ENCODE results near the gene GRIN2B.

GRIN2B gene

GRCh38 chr12:13980538-13981295 lies 685 bp downstream of the GRIN2B start:
- H3K4me3 ChIP-seq (ENCODE audit: low read depth in 1 of 2, low read length in 2 of 2): peak overlapping the region; percentile 34 to 60
- H3K27ac ChIP-seq (ENCODE audit: low read depth, low read length): no peak overlapping the region
- H3K4me1 ChIP-seq (ENCODE audit: control insufficient read depth in 1 of 2, insufficient read depth in 2 of 2, low read length in 2 of 2): peaks cover 0 to 8% of the 10 kb centered on the region in 2 donors
- no peaks in the 10 kb centered on the region for H3K36me3 ChIP-seq (ENCODE audit: control insufficient read depth in 1 of 2, insufficient read depth in 2 of 2, low read length in 2 of 2)
- peaks cover 44 to 45% of the 10 kb centered on the region in 2 donors for H3K27me3 ChIP-seq (ENCODE audit: control insufficient read depth in 1 of 2, insufficient read depth in 2 of 2, low read length in 2 of 2)
- H3K9ac ChIP-seq (ENCODE audit: low read depth in 1 of 2, low read length in 2 of 2): no peak overlapping the region
- H3K9me3 ChIP-seq (ENCODE audit: control insufficient read depth in 1 of 2, low read length in 2 of 2): no peaks in the 10 kb centered on the region

- no peak overlapping the region for H3K27ac ChIP-seq (ENCODE audit: low read depth, low read length)
- H3K4me3 ChIP-seq (ENCODE audit: low read depth in 1 of 2, low read length in 2 of 2): no peak overlapping the region
- no peaks in the 10 kb centered on the region for H3K36me3 ChIP-seq (ENCODE audit: control insufficient read depth in 1 of 2, insufficient read depth in 2 of 2, low read length in 2 of 2)
- H3K9ac ChIP-seq (ENCODE audit: low read depth in 1 of 2, low read length in 2 of 2): no peak overlapping the region
- H3K27me3 ChIP-seq (ENCODE audit: control insufficient read depth in 1 of 2, insufficient read depth in 2 of 2, low read length in 2 of 2): peaks cover 44 to 45% of the 10 kb centered on the region in 2 donors
- peaks cover 0 to 8% of the 10 kb centered on the region in 2 donors for H3K4me1 ChIP-seq (ENCODE audit: control insufficient read depth in 1 of 2, insufficient read depth in 2 of 2, low read length in 2 of 2)
- H3K9me3 ChIP-seq (ENCODE audit: control insufficient read depth in 1 of 2, low read length in 2 of 2): no peaks in the 10 kb centered on the region
These were observed 1.5 kb downstream of the GRIN2B start for GRCh38 chr12:13979772-13980378.

- Histone ChIP-seq H3K27me3 (ENCODE audit: control insufficient read depth in 1 of 2, insufficient read depth in 2 of 2, low read length in 2 of 2) (peaks cover 44 to 45% of the 10 kb centered on the region in 2 donors), H3K27ac (ENCODE audit: low read depth, low read length) (no peak overlapping the region), H3K4me3 (ENCODE audit: low read depth in 1 of 2, low read length in 2 of 2) (no peak overlapping the region), H3K36me3 (ENCODE audit: control insufficient read depth in 1 of 2, insufficient read depth in 2 of 2, low read length in 2 of 2) (no peaks in the 10 kb centered on the region), H3K9ac (ENCODE audit: low read depth in 1 of 2, low read length in 2 of 2) (no peak overlapping the region), H3K4me1 (ENCODE audit: control insufficient read depth in 1 of 2, insufficient read depth in 2 of 2, low read length in 2 of 2) (peaks cover 0 to 8% of the 10 kb centered on the region in 2 donors), H3K9me3 (ENCODE audit: control insufficient read depth in 1 of 2, low read length in 2 of 2) (no peaks in the 10 kb centered on the region)
These were observed 2.5 kb downstream of the GRIN2B start for GRCh38 chr12:13978876-13979275.

GRCh38 chr12:13976880-13977279 lies 4.5 kb downstream of the GRIN2B start:
- Histone ChIP-seq H3K27ac (ENCODE audit: low read depth, low read length) (no peak overlapping the region), H3K9me3 (ENCODE audit: control insufficient read depth in 1 of 2, low read length in 2 of 2) (no peaks in the 10 kb centered on the region), H3K4me1 (ENCODE audit: control insufficient read depth in 1 of 2, insufficient read depth in 2 of 2, low read length in 2 of 2) (peaks cover 0 to 8% of the 10 kb centered on the region in 2 donors), H3K36me3 (ENCODE audit: control insufficient read depth in 1 of 2, insufficient read depth in 2 of 2, low read length in 2 of 2) (no peaks in the 10 kb centered on the region), H3K27me3 (ENCODE audit: control insufficient read depth in 1 of 2, insufficient read depth in 2 of 2, low read length in 2 of 2) (peaks cover 34 to 40% of the 10 kb centered on the region in 2 donors), H3K9ac (ENCODE audit: low read depth in 1 of 2, low read length in 2 of 2) (no peak overlapping the region), H3K4me3 (ENCODE audit: low read depth in 1 of 2, low read length in 2 of 2) (no peak overlapping the region)

- Histone ChIP-seq H3K9me3 (ENCODE audit: control insufficient read depth in 1 of 2, low read length in 2 of 2) (no peaks in the 10 kb centered on the region), H3K36me3 (ENCODE audit: control insufficient read depth in 1 of 2, insufficient read depth in 2 of 2, low read length in 2 of 2) (no peaks in the 10 kb centered on the region), H3K27ac (ENCODE audit: low read depth, low read length) (no peak overlapping the region), H3K4me3 (ENCODE audit: low read depth in 1 of 2, low read length in 2 of 2) (no peak overlapping the region), H3K4me1 (ENCODE audit: control insufficient read depth in 1 of 2, insufficient read depth in 2 of 2, low read length in 2 of 2) (peaks cover 0 to 6% of the 10 kb centered on the region in 2 donors), H3K9ac (ENCODE audit: low read depth in 1 of 2, low read length in 2 of 2) (no peak overlapping the region), H3K27me3 (ENCODE audit: control insufficient read depth in 1 of 2, insufficient read depth in 2 of 2, low read length in 2 of 2) (peaks cover 30 to 36% of the 10 kb centered on the region in 2 donors)
These were observed 5.3 kb downstream of the GRIN2B start for GRCh38 chr12:13976028-13976584.

- Histone ChIP-seq H3K27ac (ENCODE audit: low read depth, low read length) (no peak overlapping the region), H3K4me3 (ENCODE audit: low read depth in 1 of 2, low read length in 2 of 2) (no peak overlapping the region), H3K27me3 (ENCODE audit: control insufficient read depth in 1 of 2, insufficient read depth in 2 of 2, low read length in 2 of 2) (peaks cover 13 to 14% of the 10 kb centered on the region in 2 donors), H3K9ac (ENCODE audit: low read depth in 1 of 2, low read length in 2 of 2) (no peak overlapping the region), H3K4me1 (ENCODE audit: control insufficient read depth in 1 of 2, insufficient read depth in 2 of 2, low read length in 2 of 2) (no peaks in the 10 kb centered on the region), H3K36me3 (ENCODE audit: control insufficient read depth in 1 of 2, insufficient read depth in 2 of 2, low read length in 2 of 2) (no peaks in the 10 kb centered on the region), H3K9me3 (ENCODE audit: control insufficient read depth in 1 of 2, low read length in 2 of 2) (no peaks in the 10 kb centered on the region)
These were observed 7.4 kb downstream of the GRIN2B start for GRCh38 chr12:13973996-13974395.

GRCh38 chr12:13970803-13971202 lies 10.6 kb downstream of the GRIN2B start:
- Histone ChIP-seq H3K4me1 (ENCODE audit: control insufficient read depth in 1 of 2, insufficient read depth in 2 of 2, low read length in 2 of 2) (no peaks in the 10 kb centered on the region), H3K9me3 (ENCODE audit: control insufficient read depth in 1 of 2, low read length in 2 of 2) (no peaks in the 10 kb centered on the region), H3K27me3 (ENCODE audit: control insufficient read depth in 1 of 2, insufficient read depth in 2 of 2, low read length in 2 of 2) (no peaks in the 10 kb centered on the region), H3K9ac (ENCODE audit: low read depth in 1 of 2, low read length in 2 of 2) (no peak overlapping the region), H3K4me3 (ENCODE audit: low read depth in 1 of 2, low read length in 2 of 2) (no peak overlapping the region), H3K36me3 (ENCODE audit: control insufficient read depth in 1 of 2, insufficient read depth in 2 of 2, low read length in 2 of 2) (no peaks in the 10 kb centered on the region), H3K27ac (ENCODE audit: low read depth, low read length) (no peak overlapping the region)

GRCh38 chr12:13968281-13968680 lies 13.1 kb downstream of the GRIN2B start:
- Histone ChIP-seq H3K9me3 (ENCODE audit: control insufficient read depth in 1 of 2, low read length in 2 of 2) (no peaks in the 10 kb centered on the region), H3K4me3 (ENCODE audit: low read depth in 1 of 2, low read length in 2 of 2) (no peak overlapping the region), H3K4me1 (ENCODE audit: control insufficient read depth in 1 of 2, insufficient read depth in 2 of 2, low read length in 2 of 2) (no peaks in the 10 kb centered on the region), H3K27ac (ENCODE audit: low read depth, low read length) (no peak overlapping the region), H3K36me3 (ENCODE audit: control insufficient read depth in 1 of 2, insufficient read depth in 2 of 2, low read length in 2 of 2) (no peaks in the 10 kb centered on the region), H3K9ac (ENCODE audit: low read depth in 1 of 2, low read length in 2 of 2) (no peak overlapping the region), H3K27me3 (ENCODE audit: control insufficient read depth in 1 of 2, insufficient read depth in 2 of 2, low read length in 2 of 2) (peaks cover 0 to 4% of the 10 kb centered on the region in 2 donors)

GRCh38 chr12:13964666-13965065 lies 16.7 kb downstream of the GRIN2B start:
- Histone ChIP-seq H3K4me3 (ENCODE audit: low read depth in 1 of 2, low read length in 2 of 2) (no peak overlapping the region), H3K27me3 (ENCODE audit: control insufficient read depth in 1 of 2, insufficient read depth in 2 of 2, low read length in 2 of 2) (peaks cover 0 to 4% of the 10 kb centered on the region in 2 donors), H3K9me3 (ENCODE audit: control insufficient read depth in 1 of 2, low read length in 2 of 2) (no peaks in the 10 kb centered on the region), H3K9ac (ENCODE audit: low read depth in 1 of 2, low read length in 2 of 2) (no peak overlapping the region), H3K27ac (ENCODE audit: low read depth, low read length) (no peak overlapping the region), H3K4me1 (ENCODE audit: control insufficient read depth in 1 of 2, insufficient read depth in 2 of 2, low read length in 2 of 2) (no peaks in the 10 kb centered on the region), H3K36me3 (ENCODE audit: control insufficient read depth in 1 of 2, insufficient read depth in 2 of 2, low read length in 2 of 2) (no peaks in the 10 kb centered on the region)

GRCh38 chr12:13962699-13963098 lies 18.7 kb downstream of the GRIN2B start:
- no peak overlapping the region for H3K4me3 ChIP-seq (ENCODE audit: low read depth in 1 of 2, low read length in 2 of 2)

More at GRCh38 chr12:13962699-13963098, 18.7 kb downstream of the GRIN2B start:
- Histone ChIP-seq H3K27me3 (ENCODE audit: control insufficient read depth in 1 of 2, insufficient read depth in 2 of 2, low read length in 2 of 2) (peaks cover 0 to 4% of the 10 kb centered on the region in 2 donors), H3K9me3 (ENCODE audit: control insufficient read depth in 1 of 2, low read length in 2 of 2) (no peaks in the 10 kb centered on the region), H3K27ac (ENCODE audit: low read depth, low read length) (no peak overlapping the region), H3K9ac (ENCODE audit: low read depth in 1 of 2, low read length in 2 of 2) (no peak overlapping the region), H3K36me3 (ENCODE audit: control insufficient read depth in 1 of 2, insufficient read depth in 2 of 2, low read length in 2 of 2) (no peaks in the 10 kb centered on the region), H3K4me1 (ENCODE audit: control insufficient read depth in 1 of 2, insufficient read depth in 2 of 2, low read length in 2 of 2) (no peaks in the 10 kb centered on the region)

Data from duodenal mucosa (tissue), 2 donors.